OCI-LY1 (cell line): Measurements from ENCODE around the gene YY2.

ENCODE experiments used
- H2AFZ ChIP-seq: fragments of 200-600 bp; sonication (generic), shearing (Covaris generic); 2 replicates; pipeline ENCODE4 v1.6.0; 2014; ENCODE audit warnings: antibody characterized with exemption, mild to moderate bottlenecking, low read length
- H3F3A ChIP-seq: fragments of 200-600 bp; sonication (generic), shearing (Covaris generic); 2 replicates; pipeline ENCODE4 v1.6.0; 2014; ENCODE audit warnings: mild to moderate bottlenecking, antibody characterized with exemption, low read length, moderate library complexity; ENCODE audit not compliant: insufficient read depth
- H3K27ac ChIP-seq: fragments of 200-600 bp; sonication (generic); 2 replicates; pipeline ENCODE4 v1.5.1; 2014; ENCODE audit warnings: low read length, mixed run types, mild to moderate bottlenecking, low read depth; ENCODE audit not compliant: poor library complexity, severe bottlenecking
- H3K27me3 ChIP-seq: fragments of 200-600 bp; sonication (generic); 2 replicates; pipeline ENCODE4 v1.6.0; 2014; ENCODE audit warnings: antibody characterized with exemption, mild to moderate bottlenecking, low read length, moderate library complexity; ENCODE audit not compliant: insufficient read depth
- H3K36me3 ChIP-seq: fragments of 200-600 bp; sonication (generic); 2 replicates; pipeline ENCODE4 v1.6.1; 2014; ENCODE audit warnings: mild to moderate bottlenecking, antibody characterized with exemption, low read length, moderate library complexity, mixed read lengths; ENCODE audit not compliant: insufficient read depth
- H3K4me1 ChIP-seq: fragments of 200-600 bp; sonication (generic); 2 replicates; pipeline ENCODE4 v1.5.1; 2014; ENCODE audit warnings: mild to moderate bottlenecking, low read length, moderate library complexity; ENCODE audit not compliant: insufficient read depth, severe bottlenecking
- H3K4me2 ChIP-seq: fragments of 200-600 bp; sonication (generic), shearing (Covaris generic); 2 replicates; pipeline ENCODE4 v1.6.1; 2014; ENCODE audit warnings: low read length
- H3K4me3 ChIP-seq: fragments of 200-600 bp; sonication (generic); 2 replicates; pipeline ENCODE4 v1.5.1; 2014; ENCODE audit warnings: low read length, low read depth, mild to moderate bottlenecking, mixed read lengths; ENCODE audit not compliant: poor library complexity, severe bottlenecking
- H3K79me2 ChIP-seq: fragments of 200-600 bp; shearing (Covaris generic); 2 replicates; pipeline ENCODE4 v1.6.1; 2016; ENCODE audit warnings: mixed run types, low read length, mixed read lengths; ENCODE audit not compliant: insufficient read depth
- H3K9ac ChIP-seq: fragments of 200-600 bp; sonication (generic), shearing (Covaris generic); 2 replicates; pipeline ENCODE4 v1.6.1; 2014; ENCODE audit warnings: mild to moderate bottlenecking, low read length, mixed read lengths
- H3K9me2 ChIP-seq: fragments of 200-600 bp; sonication (generic), shearing (Covaris generic); 2 replicates; pipeline ENCODE4 v1.6.1; 2014; ENCODE audit warnings: low read depth, mild to moderate bottlenecking, low read length, mixed read lengths
- H3K9me3 ChIP-seq: fragments of 200-600 bp; shearing (Covaris generic); 2 replicates; pipeline ENCODE4 v1.6.1; 2014; ENCODE audit warnings: low read length, mixed read lengths
- H4K20me1 ChIP-seq: fragments of 200-600 bp; sonication (generic), shearing (Covaris generic); 2 replicates; pipeline ENCODE4 v1.6.0; 2016; ENCODE audit warnings: mild to moderate bottlenecking, low read length; ENCODE audit not compliant: insufficient read depth
- EZH2 ChIP-seq: fragments of 200-600 bp; sonication (generic), shearing (Covaris generic); IDR thresholded peaks from 2 replicates; pipeline ENCODE4 v1.8.0; 2017; ENCODE audit warnings: borderline replicate concordance, mixed run types, mild to moderate bottlenecking, antibody characterized with exemption, low read length, moderate library complexity, mixed read lengths
- TF ChIP-seq, protein P1 (sequence below): fragments of 200-600 bp; sonication (generic), shearing (Covaris generic); IDR thresholded peaks from 2 replicates; pipeline ENCODE4 v1.5.1; 2017; ENCODE audit warnings: mild to moderate bottlenecking, antibody characterized with exemption, low read length, moderate library complexity, mixed read lengths

Gene YY2

DNA sequence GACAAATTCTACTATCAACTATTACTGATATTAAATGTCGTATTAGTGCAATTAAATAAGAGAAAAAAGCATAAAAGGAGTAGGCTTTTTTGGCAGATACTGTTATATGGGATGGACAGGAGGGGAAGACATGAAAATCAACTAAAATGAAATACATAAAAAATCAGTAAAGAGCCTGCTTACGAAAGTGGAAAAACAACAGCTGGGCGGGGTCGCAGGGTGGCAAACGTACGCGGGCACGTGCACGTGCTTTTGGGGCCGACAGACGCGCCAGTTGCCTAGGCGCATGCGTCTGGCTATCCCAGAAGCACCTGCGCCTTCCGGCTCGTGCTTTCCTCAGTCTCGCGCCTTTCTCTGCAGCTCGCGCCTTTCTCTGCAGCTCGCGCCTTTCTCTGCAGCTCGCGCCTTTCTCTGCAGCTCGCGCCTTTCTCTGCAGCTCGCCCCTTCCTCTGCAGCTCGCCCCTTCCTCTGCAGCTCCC is at the start of gene YY2:
Gene YY2 (plus strand): TSS at position 51 of the 479 bp plus-strand sequence. CDS start 498 bp downstream, outside the sequence.
- Histone ChIP-seq H3K9ac (no peak within 1 kb of the TSS), H3K4me1 (no peaks in the 10 kb centered on the region), H3K27me3 (no peaks in the 10 kb centered on the region), H3K27ac (no peak within 1 kb of the TSS), H2AFZ (no peak within 1 kb of the TSS), H3K9me2 (no peaks in the 10 kb centered on the region), H3K4me3 (no peak within 1 kb of the TSS), H3F3A (no peaks in the 10 kb centered on the region), H3K36me3 (peaks cover 31% of the 10 kb centered on the region), H4K20me1 (no peaks in the 10 kb centered on the region), H3K4me2 (no peak within 1 kb of the TSS), H3K9me3 (no peaks in the 10 kb centered on the region), H3K79me2 (no peaks in the 10 kb centered on the region)
- TF ChIP-seq EZH2 = no peak
- TF ChIP-seq, protein P1, sequence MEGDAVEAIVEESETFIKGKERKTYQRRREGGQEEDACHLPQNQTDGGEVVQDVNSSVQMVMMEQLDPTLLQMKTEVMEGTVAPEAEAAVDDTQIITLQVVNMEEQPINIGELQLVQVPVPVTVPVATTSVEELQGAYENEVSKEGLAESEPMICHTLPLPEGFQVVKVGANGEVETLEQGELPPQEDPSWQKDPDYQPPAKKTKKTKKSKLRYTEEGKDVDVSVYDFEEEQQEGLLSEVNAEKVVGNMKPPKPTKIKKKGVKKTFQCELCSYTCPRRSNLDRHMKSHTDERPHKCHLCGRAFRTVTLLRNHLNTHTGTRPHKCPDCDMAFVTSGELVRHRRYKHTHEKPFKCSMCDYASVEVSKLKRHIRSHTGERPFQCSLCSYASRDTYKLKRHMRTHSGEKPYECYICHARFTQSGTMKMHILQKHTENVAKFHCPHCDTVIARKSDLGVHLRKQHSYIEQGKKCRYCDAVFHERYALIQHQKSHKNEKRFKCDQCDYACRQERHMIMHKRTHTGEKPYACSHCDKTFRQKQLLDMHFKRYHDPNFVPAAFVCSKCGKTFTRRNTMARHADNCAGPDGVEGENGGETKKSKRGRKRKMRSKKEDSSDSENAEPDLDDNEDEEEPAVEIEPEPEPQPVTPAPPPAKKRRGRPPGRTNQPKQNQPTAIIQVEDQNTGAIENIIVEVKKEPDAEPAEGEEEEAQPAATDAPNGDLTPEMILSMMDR = no peak

DNA sequence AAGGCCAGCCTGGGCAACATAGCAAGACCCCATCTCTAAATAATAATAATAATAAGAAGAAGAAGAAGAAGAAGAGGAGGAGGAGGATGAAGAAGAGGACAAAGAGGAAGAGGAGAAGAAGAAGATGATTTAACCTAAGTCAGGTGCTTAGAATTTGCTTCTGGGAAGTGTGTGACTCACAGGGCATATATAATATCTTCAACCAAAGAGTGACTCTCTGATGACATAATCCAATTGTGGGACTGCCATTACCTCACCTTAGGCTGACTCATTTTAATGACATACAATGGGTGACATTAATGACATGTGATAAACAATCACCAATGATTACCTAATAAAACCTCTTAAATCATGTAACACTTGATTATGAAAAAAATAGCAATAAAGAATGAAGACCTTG is 49.1 kb upstream of the YY2 start:
- Histone ChIP-seq H3K79me2 (no peaks in the 10 kb centered on the region), H3K9ac (no peak overlapping the region), H3K4me1 (no peaks in the 10 kb centered on the region), H3K36me3 (no peaks in the 10 kb centered on the region), H3K4me3 (no peak overlapping the region), H2AFZ (no peak overlapping the region), H3K27me3 (no peaks in the 10 kb centered on the region), H3K27ac (no peak overlapping the region), H3F3A (no peaks in the 10 kb centered on the region), H3K9me2 (no peaks in the 10 kb centered on the region), H4K20me1 (no peaks in the 10 kb centered on the region), H3K4me2 (no peak overlapping the region), H3K9me3 (no peaks in the 10 kb centered on the region)
- TF ChIP-seq, protein P1 = no peak
- TF ChIP-seq EZH2 = no peak

GRCh38 chrX:21811832-21812231 is 44.0 kb upstream of the YY2 start:
- TF ChIP-seq, protein P1 = no peak
- TF ChIP-seq EZH2 = no peak
- no peak overlapping the region for H3K4me3 ChIP-seq

More at GRCh38 chrX:21811832-21812231, 44.0 kb upstream of the YY2 start:
- Histone ChIP-seq H3K79me2 (no peaks in the 10 kb centered on the region), H3K36me3 (no peaks in the 10 kb centered on the region), H2AFZ (no peak overlapping the region), H3K4me1 (no peaks in the 10 kb centered on the region), H3K4me2 (no peak overlapping the region), H3K9ac (no peak overlapping the region), H4K20me1 (no peaks in the 10 kb centered on the region), H3K27me3 (no peaks in the 10 kb centered on the region), H3F3A (no peaks in the 10 kb centered on the region), H3K9me2 (no peaks in the 10 kb centered on the region), H3K9me3 (no peaks in the 10 kb centered on the region), H3K27ac (no peak overlapping the region)
